Frontal cortex (tissue), 4 donors: ENCODE data around the gene FBXW5. TPM values are rescaled to one million over a fixed set of nuclear protein-coding genes. Genes with fewer than 3 reads are reported as not detected.

Experiments
- DNase-seq, 2 donors: peaks; one replicate each; pipeline ENCODE4 v3.0.0; 2012; ENCODE audit warnings: low spot score in 2 of 2
- FAIRE-seq: peaks from 2 replicates; lab custom pipeline; 2012; peaks lifted over from hg19 to GRCh38; lab: Jason Lieb, UNC
- total RNA-seq: library from RNA; depleted of rRNA; stranded (reverse); fragments of >200 nt; gene quantifications from one replicate; pipeline ENCODE4 v1.2.3, GENCODE V29; 2014
- donor health status: control.
- donor health status: control.
- donor health status: control.

Gene FBXW5
- total RNA-seq, 1 donor from 2014 or later = 62.4 TPM

DNA sequence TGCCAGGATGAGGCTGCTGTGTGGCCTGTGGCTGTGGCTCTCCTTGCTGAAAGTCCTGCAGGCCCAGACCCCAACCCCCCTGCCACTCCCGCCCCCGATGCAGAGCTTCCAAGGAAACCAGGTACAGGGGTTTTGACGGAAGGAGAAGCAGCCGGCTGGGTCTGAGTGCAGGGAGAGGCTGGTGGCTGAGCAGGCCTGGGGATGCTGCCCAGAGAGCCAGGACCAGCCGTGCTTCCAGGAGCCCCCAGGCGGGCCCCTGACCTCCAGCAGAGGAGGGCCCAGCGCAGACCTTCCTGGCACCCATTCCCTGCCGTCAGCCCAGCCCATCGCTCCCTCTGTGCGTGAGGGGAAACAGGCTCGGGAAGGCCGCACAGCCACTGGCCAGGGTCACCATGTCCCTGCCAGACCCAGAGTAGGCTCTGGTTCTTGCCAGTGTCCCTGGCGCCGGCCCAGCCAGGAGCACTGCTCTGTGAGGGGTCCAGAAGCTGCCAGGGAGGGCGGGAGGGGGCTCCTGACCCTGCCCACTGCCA lies 7.8 kb upstream of the FBXW5 start:
- FAIRE-seq = no peak
- DNase-seq = no peak

DNA sequence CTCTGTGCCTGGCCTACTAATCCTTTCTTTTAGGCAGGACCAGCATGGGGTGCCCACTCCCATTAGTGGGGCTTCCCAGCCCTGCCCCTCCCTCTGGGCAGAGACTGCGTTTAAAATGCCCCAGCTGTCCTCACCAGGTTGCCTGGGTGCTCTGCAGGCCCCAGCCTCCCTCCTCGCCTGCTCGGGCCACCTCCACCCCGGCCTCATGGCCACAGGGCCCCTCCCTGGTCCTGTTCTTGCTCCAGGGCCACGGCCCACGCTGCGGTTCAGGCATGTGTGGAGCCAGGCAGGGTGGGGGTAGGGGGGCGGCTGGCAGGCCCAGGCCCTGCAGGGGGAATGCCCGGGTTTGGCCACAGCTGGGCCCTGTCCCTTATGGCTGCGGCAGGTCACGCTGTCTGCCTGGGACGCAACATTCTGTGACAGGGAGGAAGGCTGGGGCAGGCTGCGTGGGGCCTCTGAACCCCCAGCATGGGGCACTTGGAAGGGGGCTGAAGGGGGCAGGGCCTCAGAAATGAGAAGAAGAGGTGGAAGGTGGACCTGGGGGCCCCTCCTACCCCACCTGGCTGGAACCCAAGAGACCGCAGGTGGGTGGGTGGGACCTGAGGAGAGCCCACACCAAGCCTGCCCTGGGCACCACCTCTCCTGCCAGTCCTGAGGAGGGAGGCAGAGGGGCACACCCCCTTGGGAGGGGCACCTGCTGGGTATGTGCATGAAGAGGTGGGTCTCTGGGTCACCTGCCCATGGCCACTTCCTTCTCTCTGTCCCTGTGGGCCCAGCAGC lies 7.2 kb upstream of the FBXW5 start, which contains the start of gene LCN12:
Gene LCN12 (plus strand): TSS at position 733 of the 780 bp plus-strand sequence. CDS start 55 bp downstream, outside the sequence.
- DNase-seq (no peak), FAIRE-seq (no peak)

DNA sequence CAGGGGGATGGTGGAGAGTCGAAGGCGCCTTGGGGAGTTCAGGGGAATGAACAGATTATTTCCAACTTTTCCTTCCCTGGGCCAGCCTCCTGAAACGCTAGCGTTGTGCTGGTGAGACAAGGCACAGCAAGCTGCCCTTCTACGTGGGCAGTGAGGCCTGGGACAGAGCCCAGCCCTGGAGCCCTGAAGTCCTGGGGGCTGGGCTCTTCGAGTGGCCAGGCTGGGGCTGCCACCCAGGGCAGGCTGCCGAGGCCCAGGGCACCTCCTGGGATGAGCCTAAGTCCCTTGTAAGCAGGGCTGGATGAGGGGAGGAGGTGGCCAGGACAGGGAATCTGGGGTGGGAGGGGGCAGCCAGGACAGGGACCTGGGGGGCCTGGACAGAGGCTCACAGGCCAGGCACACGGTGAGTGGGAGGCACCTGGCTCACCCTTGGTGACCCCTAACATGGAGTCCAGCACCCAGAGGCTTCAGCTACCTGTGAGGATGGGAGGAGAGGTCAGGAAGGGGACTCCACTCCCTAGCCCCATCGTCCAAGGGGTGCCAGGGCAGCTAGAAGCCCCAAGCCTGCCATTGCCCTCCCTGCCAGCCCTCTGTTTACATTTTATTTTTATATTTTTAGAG lies 6.2 kb upstream of the FBXW5 start:
- DNase-seq (no peak), FAIRE-seq (no peak)

DNA sequence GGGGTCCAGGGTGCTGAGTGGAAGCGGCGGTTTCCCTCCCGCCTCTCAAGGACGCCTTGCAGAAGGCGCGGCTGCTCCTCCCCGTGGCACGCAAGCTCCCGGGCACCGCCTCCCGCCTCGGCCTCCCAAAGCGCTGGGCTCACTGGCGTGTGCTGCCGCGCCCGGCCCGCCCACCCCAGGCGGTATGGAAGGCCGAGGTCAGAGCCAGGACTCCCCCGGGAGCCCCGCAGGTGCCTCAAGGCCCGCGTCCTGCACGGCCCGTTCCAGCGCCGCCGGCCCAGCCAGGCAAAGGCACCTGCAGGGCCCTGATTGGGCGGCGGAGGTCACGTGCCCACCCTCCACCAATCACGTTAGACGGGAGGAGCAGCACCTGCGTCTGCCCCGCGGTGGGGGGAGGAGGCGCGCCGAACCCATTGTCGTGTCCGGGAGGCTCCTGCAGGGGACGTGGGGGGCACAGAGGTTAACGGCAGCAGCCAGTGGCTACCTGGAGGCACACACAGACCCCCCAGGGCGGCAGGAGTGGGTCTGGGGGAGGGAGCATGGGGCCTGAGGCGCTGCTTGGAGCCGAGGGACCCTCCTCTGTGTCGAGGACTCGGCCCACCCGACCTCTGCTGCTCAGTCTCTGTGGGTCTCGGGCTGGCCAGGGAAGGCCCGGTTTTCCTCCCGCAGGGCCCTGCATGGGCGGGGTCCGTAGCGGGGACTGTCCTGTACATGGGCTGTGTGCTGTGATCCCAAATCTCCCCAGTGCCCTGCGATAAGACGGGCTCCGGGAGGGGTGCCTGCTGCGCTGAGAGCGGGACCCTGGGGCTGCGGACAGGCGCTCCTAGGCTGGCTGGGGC lies 5.5 kb upstream of the FBXW5 start:
- DNase-seq (peak; percentile 99), FAIRE-seq (no peak)

DNA sequence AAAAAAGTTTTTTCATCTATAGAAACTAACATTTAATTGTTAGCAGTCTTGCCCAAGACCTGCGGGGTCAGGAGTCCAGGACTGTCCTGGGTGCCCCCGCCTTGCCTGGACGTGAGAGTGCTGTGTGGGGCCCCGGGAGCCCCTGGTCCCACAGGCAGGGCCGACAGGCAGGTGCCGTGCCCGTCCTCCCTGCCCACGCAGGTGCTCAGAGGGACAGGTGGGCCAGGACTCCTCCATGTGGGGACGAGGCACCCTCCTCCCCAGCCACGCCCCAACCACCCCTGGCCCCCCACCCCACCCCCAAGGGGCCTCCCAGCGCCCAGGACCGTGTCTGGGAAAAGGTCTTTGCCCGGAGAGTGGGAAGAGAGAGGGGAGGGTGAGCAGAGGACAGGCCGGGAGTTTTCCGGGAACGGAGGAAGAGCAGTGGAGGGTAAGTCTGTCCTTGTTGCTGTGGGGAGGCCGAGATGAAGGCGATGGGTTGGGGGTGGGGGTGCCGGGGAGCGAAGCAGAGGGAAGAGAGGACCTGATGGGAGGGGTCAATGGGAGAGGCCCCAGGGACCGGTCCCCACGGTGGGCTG lies 4.8 kb upstream of the FBXW5 start:
- FAIRE-seq (no peak), DNase-seq (no peak)

DNA sequence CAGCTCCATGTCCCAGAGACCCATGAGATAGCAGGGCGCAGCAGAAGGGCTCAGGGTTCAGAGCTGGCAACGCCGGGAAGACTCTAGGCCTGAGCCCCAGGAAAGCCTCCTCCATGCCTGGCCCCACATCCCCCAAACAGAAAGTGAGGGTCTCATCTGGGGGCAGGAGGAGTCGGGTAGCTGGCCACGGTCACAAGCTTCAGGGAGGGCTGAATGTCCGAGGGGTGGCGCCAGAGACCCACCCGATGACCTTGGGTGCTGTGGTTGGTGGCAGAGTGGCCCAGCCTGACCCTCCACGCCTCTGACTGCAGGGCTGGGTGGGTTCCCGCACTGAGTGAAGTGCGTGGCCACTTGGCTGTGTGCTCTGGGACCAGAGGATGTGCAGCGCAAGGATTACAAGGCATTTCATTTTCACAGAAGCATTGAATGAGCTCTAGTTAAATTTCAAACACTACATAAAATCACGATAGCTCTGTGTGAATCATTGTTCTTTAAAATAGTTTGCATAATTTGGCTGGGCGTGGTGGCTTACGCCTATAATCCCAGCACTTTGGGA lies 3.5 kb upstream of the FBXW5 start:
- FAIRE-seq (no peak), DNase-seq (peak in 1 of 2 donors; percentile 78)

DNA sequence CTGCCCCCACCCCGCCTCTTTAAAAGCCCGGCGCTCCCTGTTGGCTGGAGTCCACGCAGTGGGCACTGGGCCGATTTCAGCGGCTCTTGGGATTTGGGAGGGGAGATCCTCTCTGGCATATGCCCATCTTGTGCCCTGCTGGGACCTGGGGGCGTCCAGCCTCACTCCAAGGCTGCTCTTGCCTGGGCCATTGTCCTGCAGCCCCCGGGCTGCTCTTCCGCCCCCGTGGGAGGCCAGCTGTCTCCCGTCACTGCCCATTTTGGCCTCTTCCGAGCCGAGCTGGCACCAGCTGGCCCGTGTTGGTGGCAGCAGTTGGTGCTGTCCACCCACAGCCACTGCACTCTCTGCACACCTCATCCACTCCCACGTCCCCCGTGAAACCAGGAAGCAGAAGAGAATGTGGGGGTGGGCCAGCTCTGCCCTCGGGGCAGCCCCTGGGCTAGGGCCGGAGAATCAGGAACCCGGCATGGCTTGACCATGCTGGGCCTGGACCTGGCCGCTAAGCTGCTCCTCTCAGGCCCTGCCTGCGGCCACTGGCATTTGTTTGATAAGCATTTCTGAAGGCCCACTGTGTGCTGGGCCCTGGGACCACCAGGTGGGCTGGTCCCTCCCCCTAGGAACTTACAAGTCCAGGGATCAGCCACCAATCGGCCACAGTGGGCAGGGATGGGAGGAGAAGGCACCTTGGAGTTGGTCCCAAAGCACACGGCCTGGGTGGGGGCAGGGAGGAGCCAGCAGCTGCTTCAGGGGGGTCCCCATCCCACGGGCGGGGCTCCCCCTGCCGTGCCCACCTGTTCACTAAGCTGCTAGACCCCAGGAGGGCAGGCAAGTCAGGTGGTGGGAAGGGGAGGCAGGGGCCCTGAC lies 2.7 kb upstream of the FBXW5 start:
- DNase-seq (peak in 1 of 2 donors; percentile 59), FAIRE-seq (no peak)

DNA sequence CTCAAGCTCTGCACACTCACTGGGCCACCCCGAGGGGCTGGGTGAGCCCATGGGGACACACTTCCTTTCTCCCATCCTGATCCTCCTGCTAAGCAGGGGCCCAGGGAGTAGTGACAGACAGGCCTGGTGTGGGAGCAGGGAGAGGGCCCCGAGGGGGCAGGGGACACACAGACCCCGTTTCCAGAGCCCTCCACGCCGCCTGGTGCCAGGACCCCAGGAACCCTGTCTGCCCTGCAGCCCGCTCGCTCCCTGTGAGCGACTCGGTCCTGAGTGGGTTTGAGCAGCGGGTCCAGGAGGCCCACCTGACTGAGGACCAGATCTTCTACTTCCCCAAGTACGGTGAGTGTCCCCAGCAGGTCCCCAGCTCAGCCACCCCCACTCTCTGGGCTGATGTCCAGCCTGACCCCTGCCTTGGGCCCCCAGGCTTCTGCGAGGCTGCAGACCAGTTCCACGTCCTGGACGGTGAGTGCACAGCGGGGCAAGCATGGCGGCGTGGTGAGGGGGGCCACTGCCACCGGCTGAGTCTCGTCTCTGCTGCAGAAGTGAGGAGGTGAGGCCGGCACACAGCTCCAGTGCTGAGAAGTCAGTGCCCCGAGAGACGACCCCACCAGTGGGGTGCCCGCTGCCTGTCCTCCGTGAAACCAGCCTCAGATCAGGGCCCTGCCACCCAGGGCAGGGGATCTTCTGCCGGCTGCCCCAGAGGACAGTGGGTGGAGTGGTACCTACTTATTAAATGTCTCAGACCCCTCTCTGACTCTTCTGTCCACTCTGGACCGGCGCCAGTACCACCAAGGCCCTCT lies 1.9 kb upstream of the FBXW5 start:
- FAIRE-seq (no peak), DNase-seq (no peak)

DNA sequence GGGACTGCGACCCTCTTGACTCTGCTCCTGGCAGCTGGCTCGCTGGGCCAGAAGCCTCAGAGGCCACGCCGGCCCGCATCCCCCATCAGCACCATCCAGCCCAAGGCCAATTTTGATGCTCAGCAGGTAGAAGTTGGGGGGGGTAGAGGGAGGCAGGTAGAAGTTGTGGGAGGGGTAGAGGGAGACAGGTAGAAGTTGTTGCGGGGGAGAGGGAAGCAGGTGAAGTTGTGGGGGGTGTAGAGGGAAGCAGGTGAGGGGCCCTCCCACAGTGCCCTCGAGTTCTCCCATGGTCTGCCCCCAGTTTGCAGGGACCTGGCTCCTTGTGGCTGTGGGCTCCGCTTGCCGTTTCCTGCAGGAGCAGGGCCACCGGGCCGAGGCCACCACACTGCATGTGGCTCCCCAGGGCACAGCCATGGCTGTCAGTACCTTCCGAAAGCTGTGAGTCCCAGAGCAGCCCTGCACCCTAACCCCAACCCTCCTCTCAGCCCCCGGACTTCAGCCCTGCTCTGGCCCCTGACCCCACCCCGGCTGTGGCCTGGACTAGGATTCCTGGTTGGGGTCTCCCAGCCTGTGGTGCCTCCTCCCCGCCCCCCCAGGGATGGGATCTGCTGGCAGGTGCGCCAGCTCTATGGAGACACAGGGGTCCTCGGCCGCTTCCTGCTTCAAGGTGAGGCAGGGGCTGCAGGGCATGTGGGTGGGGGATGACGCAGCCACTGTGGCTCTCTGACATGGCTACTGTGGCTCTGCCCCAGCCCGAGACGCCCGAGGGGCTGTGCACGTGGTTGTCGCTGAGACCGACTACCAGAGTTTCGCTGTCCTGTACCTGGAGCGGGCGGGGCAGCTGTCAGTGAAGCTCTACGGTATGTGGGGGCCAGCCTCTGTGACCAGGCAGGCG lies 1.0 kb upstream of the FBXW5 start:
- DNase-seq (no peak), FAIRE-seq (no peak)

DNA sequence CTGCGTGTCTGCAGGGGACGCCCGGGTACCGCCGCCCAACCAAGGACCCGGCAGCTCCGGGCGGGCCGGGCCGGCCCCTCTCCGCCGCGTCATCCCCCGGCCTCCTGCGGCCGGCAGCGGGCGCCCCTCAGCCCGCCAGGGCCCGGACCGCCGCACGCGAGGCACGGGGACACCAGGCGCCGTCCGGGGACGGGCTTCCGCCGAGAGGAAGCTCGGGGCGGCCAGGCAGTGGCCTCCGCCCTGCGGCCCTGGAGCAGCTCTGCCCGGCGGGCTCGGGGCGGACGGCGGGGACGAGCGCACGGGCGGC lies 373 bp downstream of the FBXW5 start:
- peak; percentile 82 for DNase-seq
- FAIRE-seq = no peak

DNA sequence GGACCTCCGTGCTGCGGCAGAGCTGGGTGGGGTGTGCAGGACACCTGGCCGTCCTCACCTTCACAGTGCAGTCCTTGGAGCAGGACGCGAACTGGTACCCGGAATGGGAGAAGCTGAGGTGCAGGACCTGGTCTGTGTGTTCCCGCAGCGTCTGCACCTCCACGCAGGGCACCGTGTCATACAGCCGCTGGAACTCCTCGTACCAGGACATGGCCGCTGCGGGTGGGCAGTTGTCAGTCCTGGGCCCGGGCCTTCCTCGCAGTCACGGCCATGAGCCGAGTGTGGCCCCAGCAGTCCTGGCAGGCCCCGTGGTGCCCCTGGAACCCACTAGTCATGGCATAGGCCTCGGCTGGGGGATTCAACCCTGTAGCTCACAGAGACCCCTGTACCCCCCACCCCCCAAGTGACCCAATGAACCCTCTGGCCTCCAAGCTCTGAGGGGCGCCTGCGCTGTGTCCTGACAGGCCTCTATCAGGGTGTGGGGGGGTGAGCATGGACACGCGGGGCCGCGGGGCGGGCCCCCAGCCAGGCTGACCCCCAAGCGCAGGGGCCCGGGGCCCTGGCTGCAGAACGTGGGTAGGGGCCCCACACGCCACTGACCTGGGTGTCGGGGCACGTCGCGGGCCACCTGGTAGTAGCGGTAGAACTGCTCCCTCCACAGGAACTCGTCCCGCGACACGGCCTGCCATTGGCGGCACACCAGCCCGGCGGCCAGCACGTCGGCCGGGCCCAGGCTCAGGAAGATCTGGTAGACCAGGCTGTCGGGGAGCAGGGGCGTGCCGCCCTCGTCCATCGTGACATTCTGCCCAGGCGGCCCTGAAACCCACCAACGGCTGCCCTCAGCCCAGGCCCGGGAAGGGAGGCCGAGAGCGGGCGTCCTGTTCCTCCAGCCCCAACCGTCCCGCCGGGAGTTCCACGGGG lies 987 bp downstream of the FBXW5 start:
- no peak for FAIRE-seq
- peak in 1 of 2 donors; percentile 66 for DNase-seq

DNA sequence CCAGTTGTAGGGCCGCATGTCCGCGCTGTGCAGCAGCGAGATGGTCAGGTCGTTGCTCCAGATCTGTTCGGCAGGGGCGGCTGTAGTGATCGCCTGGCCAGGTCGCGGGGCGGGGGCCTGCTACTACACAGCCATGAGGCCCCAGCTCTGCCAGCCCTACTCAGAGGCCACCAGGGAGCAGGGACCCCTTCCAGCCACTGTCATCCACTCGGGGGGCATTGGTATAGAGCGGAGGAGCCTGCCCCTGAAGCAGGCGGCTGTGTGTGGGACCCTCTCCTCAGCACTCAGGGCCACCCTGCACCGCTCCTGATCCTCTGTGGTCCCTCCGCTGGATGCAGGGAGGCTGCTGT lies 1.7 kb downstream of the FBXW5 start:
- FAIRE-seq (no peak), DNase-seq (no peak)

DNA sequence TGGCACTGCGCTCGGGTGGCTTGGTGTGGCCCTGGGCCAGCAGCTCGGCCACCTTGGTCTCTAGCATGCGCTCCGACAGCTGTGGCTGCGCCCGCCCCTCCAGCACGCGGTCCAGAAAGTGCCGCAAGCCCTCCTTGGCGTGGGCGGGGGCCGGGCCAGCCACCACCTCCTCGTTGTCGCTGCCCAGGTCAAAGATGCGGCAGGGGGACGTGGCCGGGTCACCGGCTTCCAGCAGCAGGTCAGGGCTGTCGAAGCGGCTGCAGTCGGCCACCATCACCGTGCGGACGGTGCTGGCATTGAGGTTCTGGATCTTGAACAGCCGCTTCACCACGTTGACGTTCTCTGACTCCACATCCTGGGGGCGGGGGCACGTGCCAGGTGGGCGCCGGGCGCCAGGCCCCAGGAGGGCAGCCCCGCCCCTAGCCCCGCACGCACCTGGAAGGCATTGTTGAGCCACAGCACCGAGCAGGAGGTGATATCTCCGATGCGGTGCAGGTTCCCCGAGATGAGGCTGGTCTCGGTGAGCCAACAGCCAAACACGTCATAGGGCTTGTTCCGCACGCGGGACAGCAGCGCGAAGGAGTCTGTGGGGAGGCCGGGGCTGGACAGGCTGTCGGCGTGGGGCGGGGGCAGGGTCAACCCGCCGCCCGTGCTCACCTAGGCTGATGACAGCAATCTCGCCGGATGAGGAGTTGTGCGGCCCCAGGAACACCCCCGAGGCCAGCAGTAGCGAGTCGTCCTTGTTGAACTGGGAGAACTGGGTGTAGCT lies 2.2 kb downstream of the FBXW5 start:
- FAIRE-seq (no peak), DNase-seq (no peak)

DNA sequence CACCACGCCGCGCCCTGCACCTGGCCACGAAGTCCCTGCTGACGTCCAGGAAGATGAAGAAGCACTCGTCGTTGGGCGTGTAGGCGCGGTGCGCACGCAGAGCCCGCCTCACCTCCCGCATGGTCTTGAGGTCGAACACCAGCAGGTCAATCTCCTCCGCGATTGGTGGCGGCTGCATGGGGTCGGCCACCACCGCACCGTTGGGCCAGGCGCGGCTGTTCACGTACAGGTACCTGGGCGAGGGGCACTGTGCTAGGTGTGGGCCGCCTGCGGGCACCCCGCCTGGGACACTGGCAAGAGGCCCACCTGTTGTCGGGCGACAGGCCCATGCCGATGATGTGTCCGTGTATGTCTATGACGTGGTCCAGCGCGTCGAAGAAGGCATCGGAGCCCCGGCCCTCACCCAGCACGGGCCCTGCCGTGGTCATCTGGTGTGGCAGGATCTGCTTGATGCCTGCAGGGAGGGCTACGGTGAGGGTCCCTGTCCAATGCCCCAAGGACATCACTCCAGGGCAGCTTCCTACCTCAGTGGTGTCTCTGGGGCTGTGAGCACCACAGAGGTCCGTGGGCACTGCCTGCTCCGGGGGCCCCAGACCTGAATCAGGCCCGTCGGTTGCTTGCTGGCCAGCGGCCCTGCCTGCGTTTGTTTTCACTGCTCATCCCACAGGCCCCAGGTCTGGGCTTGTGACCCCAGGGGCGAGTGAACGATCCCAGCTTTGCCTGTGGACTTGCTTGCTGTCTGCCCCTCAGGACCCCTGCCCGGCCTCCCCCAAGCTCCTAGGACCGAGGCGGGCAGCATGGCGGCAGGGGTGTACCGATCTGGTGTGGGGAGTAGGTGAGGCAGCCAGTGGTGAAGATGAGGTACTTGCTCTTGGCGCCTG lies 3.1 kb downstream of the FBXW5 start:
- no peak for DNase-seq
- no peak for FAIRE-seq
